Breast epithelium (tissue), 4 donors: ENCODE data around the gene GPRC6A. TPM values are rescaled to one million over a fixed set of nuclear protein-coding genes. Genes with fewer than 3 reads are reported as not detected.
"Not testable (repeated sequence)": the region's sequence is repeated elsewhere in the genome, so short reads cannot be mapped to it uniquely, and the experiment has no call there.

Experiments
- DNase-seq, 2 donors: peaks; one replicate each; pipeline ENCODE4 v3.0.0-alpha.2; 2019; ENCODE audit warnings: low spot score in 2 of 2
- H3K27ac ChIP-seq, 2 donors: fragments of 200-600 bp; sonication (generic) in 1 of 2; one replicate each; pipeline ENCODE4 v1.5.1; 2016 to 2019; ENCODE audit warnings: mild to moderate bottlenecking in 1 of 2
- H3K27me3 ChIP-seq, 2 donors: fragments of 200-600 bp; sonication (generic) in 1 of 2; one replicate each; pipeline versions ENCODE4 v1.5.1 to v1.6.0; 2017 to 2019; ENCODE audit warnings: control low read depth in 1 of 2, mild to moderate bottlenecking in 1 of 2
- H3K36me3 ChIP-seq: fragments of 200-600 bp; one replicate; pipeline ENCODE4 v1.5.1; 2019
- H3K4me1 ChIP-seq, 2 donors: fragments of 200-600 bp; sonication (generic); one replicate each; pipeline ENCODE4 v1.5.1; 2016 to 2019; ENCODE audit warnings: control low read depth in 1 of 2
- H3K4me3 ChIP-seq, 3 donors: fragments of 200-600 bp; sonication (generic); 1 replicate in 2 of 3; 2 replicates in 1 of 3; pipeline ENCODE4 v1.5.1; 2016 to 2019; ENCODE audit warnings: mild to moderate bottlenecking in 3 of 3, moderate library complexity in 2 of 3
- H3K9me3 ChIP-seq, 2 donors: fragments of 200-600 bp; sonication (generic) in 1 of 2; one replicate each; pipeline ENCODE4 v1.5.1; 2016 to 2019; ENCODE audit warnings: control low read depth in 1 of 2
- POLR2A ChIP-seq: fragments of 450-650 bp; IDR thresholded peaks from one replicate; pipeline ENCODE4 v1.6.1; 2016; ENCODE audit warnings: antibody characterized with exemption, mild to moderate bottlenecking, moderate library complexity
- POLR2AphosphoS5 ChIP-seq, 3 donors: sonication (generic); formaldehyde crosslinking; IDR thresholded peaks; one replicate each; pipeline ENCODE4 v1.6.1; 2017; ENCODE audit warnings: antibody characterized with exemption in 3 of 3
- intact Hi-C: fragments of 100-400 bp; cut with DNase I; formaldehyde crosslinking; loops from one replicate; pipeline ENCODE4 v1.15.1; 2023; ENCODE audit warnings: low total_unique reads
- total RNA-seq, 3 donors: library from RNA; depleted of rRNA; stranded (reverse); fragments of >200 nt; gene quantifications; one replicate each; pipeline ENCODE4 v1.1.0, GENCODE V29; 2016
- TF ChIP-seq, protein P1 (sequence below), 3 donors: fragments of 450-650 bp; IDR thresholded peaks; one replicate each; pipeline ENCODE4 v1.5.1; 2016 to 2017; ENCODE audit warnings: antibody characterized with exemption in 3 of 3, mild to moderate bottlenecking in 3 of 3, moderate library complexity in 3 of 3

The GPRC6A gene
- total RNA-seq, 3 donors from 2014 or later: not detected

DNA sequence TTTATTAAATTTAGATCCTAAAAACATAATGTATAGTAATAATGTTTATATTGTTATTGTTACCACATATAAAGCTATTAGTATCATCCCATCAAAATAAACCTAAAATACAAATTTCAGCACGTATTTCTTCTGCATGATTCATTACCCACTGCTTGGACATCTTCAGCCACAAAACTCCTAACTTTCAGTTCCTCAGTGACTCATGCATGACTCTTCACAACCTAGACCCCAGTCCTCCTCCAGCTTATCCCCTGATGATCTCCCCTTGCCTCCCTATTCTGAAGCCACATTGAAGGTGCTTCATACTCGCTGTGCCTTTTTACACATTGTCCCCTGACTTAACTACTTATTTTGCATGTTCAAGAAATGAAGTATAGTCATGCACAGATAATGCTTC is 11.2 kb upstream of the GPRC6A start:
- H3K9me3 ChIP-seq: no peaks in the 10 kb centered on the region
- no peaks in the 10 kb centered on the region for H3K4me1 ChIP-seq
- DNase-seq: no peak
- no peak overlapping the region for H3K27ac ChIP-seq
- no peak for TF ChIP-seq POLR2AphosphoS5 (IDR thresholded peaks at IDR 0.05)
- TF ChIP-seq, protein P1, sequence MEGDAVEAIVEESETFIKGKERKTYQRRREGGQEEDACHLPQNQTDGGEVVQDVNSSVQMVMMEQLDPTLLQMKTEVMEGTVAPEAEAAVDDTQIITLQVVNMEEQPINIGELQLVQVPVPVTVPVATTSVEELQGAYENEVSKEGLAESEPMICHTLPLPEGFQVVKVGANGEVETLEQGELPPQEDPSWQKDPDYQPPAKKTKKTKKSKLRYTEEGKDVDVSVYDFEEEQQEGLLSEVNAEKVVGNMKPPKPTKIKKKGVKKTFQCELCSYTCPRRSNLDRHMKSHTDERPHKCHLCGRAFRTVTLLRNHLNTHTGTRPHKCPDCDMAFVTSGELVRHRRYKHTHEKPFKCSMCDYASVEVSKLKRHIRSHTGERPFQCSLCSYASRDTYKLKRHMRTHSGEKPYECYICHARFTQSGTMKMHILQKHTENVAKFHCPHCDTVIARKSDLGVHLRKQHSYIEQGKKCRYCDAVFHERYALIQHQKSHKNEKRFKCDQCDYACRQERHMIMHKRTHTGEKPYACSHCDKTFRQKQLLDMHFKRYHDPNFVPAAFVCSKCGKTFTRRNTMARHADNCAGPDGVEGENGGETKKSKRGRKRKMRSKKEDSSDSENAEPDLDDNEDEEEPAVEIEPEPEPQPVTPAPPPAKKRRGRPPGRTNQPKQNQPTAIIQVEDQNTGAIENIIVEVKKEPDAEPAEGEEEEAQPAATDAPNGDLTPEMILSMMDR (IDR thresholded peaks at IDR 0.05): no peak
- TF ChIP-seq POLR2A: no peak
- no peaks in the 10 kb centered on the region for H3K27me3 ChIP-seq
- intact Hi-C loops: no loop called here
- H3K36me3 ChIP-seq: no peaks in the 10 kb centered on the region
- H3K4me3 ChIP-seq: no peak overlapping the region

- intact Hi-C loops: no loop called here
Observed at GRCh38 chr6:116836606-116837342, 7.9 kb upstream of the GPRC6A start.

DNA sequence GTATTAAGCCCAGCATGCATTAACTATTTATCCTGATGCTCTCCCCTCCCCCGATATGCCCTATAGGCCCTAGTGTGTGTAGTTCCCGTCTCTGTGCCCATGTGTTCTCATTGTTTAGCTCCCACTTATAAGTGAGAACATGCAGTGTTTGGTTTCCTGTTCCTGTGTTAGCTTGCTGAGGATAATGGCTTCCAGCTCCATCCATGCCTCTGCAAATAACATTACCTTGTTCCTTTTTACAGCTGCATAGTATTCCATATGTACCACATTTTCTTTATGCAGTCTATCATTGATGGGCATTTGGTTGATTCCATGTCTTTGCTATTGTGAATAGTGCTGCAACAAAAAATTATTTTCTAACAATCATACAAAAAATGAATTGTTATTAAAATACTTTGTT is 5.6 kb upstream of the GPRC6A start:
- intact Hi-C loops, H3K27me3 ChIP-seq, H3K9me3 ChIP-seq, H3K4me3 ChIP-seq, H3K36me3 ChIP-seq, DNase-seq, H3K27ac ChIP-seq, H3K4me1 ChIP-seq: not testable (repeated sequence)

More at GRCh38 chr6:116836606-116837342, 7.9 kb upstream of the GPRC6A start:
- Histone ChIP-seq H3K27ac (no peak overlapping the region), H3K4me3 (no peak overlapping the region), H3K27me3 (no peaks in the 10 kb centered on the region), H3K36me3 (no peaks in the 10 kb centered on the region), H3K9me3 (no peaks in the 10 kb centered on the region), H3K4me1 (no peaks in the 10 kb centered on the region)
- TF ChIP-seq, protein P1 (IDR thresholded peaks at IDR 0.05): no peak
- TF ChIP-seq POLR2AphosphoS5 (IDR thresholded peaks at IDR 0.05) (no peak), POLR2A (no peak)
- DNase-seq: no peak

- H3K4me3 ChIP-seq: no peak overlapping the region
- H3K4me1 ChIP-seq: no peaks in the 10 kb centered on the region
- TF ChIP-seq POLR2AphosphoS5 (IDR thresholded peaks at IDR 0.05): no peak
- TF ChIP-seq, protein P1 (IDR thresholded peaks at IDR 0.05): no peak
- no peak for TF ChIP-seq POLR2A
- no peaks in the 10 kb centered on the region for H3K36me3 ChIP-seq
- H3K27ac ChIP-seq: no peak overlapping the region
- peaks cover 6 to 21% of the 10 kb centered on the region in 2 donors for H3K9me3 ChIP-seq
- intact Hi-C loops: no loop called here
- H3K27me3 ChIP-seq: no peaks in the 10 kb centered on the region
- DNase-seq: no peak
Observed at GRCh38 chr6:116827561-116828240, 1.2 kb downstream of the GPRC6A start.

- not testable (repeated sequence) for H3K27me3 ChIP-seq, H3K4me3 ChIP-seq, H3K36me3 ChIP-seq
Observed at GRCh38 chr6:116816336-116816735, 12.5 kb downstream of the GPRC6A start.

DNA sequence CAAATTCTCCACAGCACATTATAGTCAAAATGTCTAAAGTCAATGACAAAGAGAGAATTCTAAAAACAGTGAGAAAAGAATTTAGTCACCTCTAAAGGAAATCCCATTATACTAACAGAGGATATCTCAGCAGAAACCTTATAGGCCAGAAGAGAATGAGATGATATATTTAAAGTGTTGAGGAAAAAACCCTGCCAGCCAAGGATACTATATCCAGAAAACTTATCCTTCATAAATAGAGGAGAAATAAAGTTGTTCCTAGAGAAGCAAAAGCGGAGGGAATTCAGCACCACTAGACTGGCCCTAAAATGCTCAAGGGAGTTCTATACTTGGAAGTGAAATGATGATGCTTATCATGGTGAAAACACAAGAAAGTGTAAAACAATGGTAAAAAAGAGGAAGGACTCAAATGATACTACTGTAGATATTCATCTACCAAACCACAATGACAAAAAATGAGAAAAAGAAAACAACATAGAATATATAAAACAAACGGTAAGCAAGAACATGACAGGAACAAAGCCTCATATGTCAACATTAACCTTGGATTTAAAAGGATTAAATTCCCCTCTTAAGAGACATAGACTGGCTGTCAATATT is 16.7 kb downstream of the GPRC6A start:
- Histone ChIP-seq H3K4me3 (no peak overlapping the region), H3K27ac (no peak overlapping the region), H3K36me3 (no peaks in the 10 kb centered on the region), H3K27me3 (no peaks in the 10 kb centered on the region), H3K4me1 (no peaks in the 10 kb centered on the region), H3K9me3 (peaks cover 5 to 17% of the 10 kb centered on the region in 2 donors)
- no peak for TF ChIP-seq POLR2AphosphoS5 (IDR thresholded peaks at IDR 0.05)
- TF ChIP-seq, protein P1 (IDR thresholded peaks at IDR 0.05): no peak
- DNase-seq: no peak
- intact Hi-C loops: no loop called here

More at GRCh38 chr6:116816336-116816735, 12.5 kb downstream of the GPRC6A start:
- intact Hi-C loops, H3K27ac ChIP-seq, DNase-seq, H3K4me1 ChIP-seq: not testable (repeated sequence)
- peaks cover 5 to 17% of the 10 kb centered on the region in 2 donors for H3K9me3 ChIP-seq
